ENCODE data around the gene PACRGL. TPM values are rescaled to one million over a fixed set of nuclear protein-coding genes. Genes with fewer than 3 reads are reported as not detected.

PACRGL gene
- total RNA-seq, 2 donors from 2014 or later: 10.3 to 53.6 TPM

DNA sequence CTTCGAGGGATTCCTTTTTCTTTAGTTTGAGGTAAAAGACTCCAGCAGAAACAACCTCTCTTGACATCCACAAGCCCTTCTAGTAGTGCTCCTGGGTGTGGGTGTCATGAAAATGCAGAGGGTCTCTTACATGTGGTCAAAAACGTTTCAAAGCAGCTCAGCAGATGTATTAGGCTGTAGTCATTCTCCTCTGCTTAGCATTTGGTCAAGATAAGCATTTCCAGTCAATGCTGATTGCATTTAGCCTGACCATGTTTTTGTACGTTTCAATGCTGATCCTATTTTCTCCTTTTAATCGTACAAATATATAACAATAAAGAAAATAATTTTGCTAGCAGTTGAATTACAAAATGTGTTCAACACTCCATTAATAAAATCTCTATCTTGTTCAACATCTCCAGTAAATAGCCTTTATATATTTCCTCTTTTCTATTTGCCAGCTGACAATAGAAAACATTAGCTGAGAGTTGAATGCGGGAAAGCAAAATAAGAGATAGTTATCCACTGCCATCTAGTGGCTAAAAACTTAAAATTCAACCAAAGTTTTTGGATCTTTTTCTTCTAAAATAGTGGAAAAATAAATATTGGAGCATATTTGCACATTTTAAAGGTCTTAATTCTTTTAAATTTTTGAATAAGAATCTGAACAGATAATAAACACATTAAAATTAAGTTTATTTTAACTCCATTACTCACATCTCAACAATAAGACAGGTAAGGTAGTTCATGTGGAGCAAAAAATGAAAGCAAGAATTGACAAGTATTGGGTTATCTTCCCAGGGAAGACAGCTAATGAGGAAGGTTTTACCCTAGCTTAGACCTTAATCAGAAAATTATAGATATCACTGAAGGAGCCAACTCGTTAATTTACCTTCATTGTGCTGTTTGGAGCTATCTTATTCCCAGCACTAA, 15.2 kb upstream of the PACRGL start:
- ATAC-seq (ENCODE audit: insufficient number of reproducible peaks, low FRiP score, low read depth): no peak
- no peaks in the 10 kb centered on the region for H3K27me3 ChIP-seq (replicated peaks; ENCODE audit: insufficient read depth)
- no peaks in the 10 kb centered on the region for H3K9me3 ChIP-seq
- TF ChIP-seq, protein P1, sequence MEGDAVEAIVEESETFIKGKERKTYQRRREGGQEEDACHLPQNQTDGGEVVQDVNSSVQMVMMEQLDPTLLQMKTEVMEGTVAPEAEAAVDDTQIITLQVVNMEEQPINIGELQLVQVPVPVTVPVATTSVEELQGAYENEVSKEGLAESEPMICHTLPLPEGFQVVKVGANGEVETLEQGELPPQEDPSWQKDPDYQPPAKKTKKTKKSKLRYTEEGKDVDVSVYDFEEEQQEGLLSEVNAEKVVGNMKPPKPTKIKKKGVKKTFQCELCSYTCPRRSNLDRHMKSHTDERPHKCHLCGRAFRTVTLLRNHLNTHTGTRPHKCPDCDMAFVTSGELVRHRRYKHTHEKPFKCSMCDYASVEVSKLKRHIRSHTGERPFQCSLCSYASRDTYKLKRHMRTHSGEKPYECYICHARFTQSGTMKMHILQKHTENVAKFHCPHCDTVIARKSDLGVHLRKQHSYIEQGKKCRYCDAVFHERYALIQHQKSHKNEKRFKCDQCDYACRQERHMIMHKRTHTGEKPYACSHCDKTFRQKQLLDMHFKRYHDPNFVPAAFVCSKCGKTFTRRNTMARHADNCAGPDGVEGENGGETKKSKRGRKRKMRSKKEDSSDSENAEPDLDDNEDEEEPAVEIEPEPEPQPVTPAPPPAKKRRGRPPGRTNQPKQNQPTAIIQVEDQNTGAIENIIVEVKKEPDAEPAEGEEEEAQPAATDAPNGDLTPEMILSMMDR (IDR thresholded peaks at IDR 0.05): peak; percentile 59
- H3K36me3 ChIP-seq: no peaks in the 10 kb centered on the region
- DNase-seq (ENCODE audit: low spot score): no peak
- H3K27ac ChIP-seq: no peak overlapping the region
- H3K4me1 ChIP-seq (ENCODE audit: control insufficient read depth in 1 of 2, low read depth in 2 of 2): no peaks in the 10 kb centered on the region
- H3K4me3 ChIP-seq: no peak overlapping the region

DNA sequence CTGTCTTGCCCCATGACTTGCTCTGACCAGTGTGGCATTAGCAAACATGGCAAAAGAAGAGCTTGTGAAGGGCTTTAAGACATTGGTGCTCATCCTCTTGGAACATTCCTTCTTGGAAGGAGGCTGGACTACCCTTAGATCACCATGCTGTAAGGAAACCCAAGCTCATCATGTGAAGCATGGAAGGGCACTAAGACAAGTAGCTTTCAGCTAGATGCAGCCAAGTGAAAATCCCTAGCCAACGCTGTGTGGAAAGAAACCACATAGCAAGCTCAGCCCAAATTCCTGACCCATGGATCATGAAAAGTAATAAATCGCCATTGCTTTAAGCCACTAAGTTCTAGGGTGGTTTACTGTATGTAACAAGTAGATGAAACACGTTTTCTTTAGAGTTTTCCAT, 12.4 kb upstream of the PACRGL start:
- no peaks in the 10 kb centered on the region for H3K36me3 ChIP-seq
- ATAC-seq (ENCODE audit: insufficient number of reproducible peaks, low FRiP score, low read depth): no peak
- no peaks in the 10 kb centered on the region for H3K9me3 ChIP-seq
- DNase-seq (ENCODE audit: low spot score): no peak
- H3K27me3 ChIP-seq (replicated peaks; ENCODE audit: insufficient read depth): no peaks in the 10 kb centered on the region
- TF ChIP-seq, protein P1 (IDR thresholded peaks at IDR 0.05): no peak
- H3K27ac ChIP-seq: no peak overlapping the region
- no peaks in the 10 kb centered on the region for H3K4me1 ChIP-seq (ENCODE audit: control insufficient read depth in 1 of 2, low read depth in 2 of 2)
- no peak overlapping the region for H3K4me3 ChIP-seq

DNA sequence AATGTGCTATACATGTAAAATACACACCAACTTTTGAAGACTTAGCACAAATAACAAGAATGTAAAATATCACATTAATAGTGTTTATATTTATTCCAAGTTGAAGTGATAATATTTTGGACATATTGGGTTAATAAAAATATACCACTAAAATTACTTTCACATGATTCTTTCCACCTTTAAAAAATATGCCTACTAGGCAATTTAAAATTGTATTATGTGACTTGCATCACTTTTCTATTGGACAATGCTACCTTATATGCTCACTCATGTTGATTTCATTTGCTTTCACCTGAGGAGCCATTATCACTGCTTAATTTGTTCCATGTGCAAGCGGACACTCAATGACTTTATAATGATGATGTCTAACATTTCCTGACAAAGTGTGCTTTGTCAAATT, 3.4 kb upstream of the PACRGL start:
- Histone ChIP-seq H3K27me3 (replicated peaks; ENCODE audit: insufficient read depth) (no peaks in the 10 kb centered on the region), H3K27ac (no peak overlapping the region), H3K4me3 (no peak overlapping the region), H3K9me3 (no peaks in the 10 kb centered on the region), H3K4me1 (ENCODE audit: control insufficient read depth in 1 of 2, low read depth in 2 of 2) (peaks cover 15 to 20% of the 10 kb centered on the region in 2 donors), H3K36me3 (no peaks in the 10 kb centered on the region)
- DNase-seq (ENCODE audit: low spot score) (no peak), ATAC-seq (ENCODE audit: insufficient number of reproducible peaks, low FRiP score, low read depth) (no peak)
- TF ChIP-seq, protein P1 (IDR thresholded peaks at IDR 0.05): no peak

DNA sequence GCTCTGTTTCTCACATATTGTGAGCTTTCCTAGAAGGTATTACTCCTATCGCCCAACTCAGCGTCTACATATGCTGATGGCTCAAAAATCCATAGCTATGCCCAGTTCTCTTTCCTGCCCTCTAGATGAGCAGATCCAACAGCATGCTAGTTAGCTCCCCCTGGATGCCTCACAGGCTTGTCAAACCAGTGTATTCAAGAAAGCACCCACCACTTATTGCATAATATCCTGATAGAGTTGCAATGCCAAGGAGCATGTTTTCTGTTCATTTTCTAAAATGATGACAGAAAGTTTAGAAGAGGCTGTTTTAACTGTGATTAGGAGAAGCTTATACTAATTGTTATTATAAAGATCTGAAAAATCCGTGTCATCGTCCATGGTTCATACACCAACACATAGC, 1.9 kb upstream of the PACRGL start:
- DNase-seq (ENCODE audit: low spot score) (no peak), ATAC-seq (ENCODE audit: insufficient number of reproducible peaks, low FRiP score, low read depth) (no peak)
- Histone ChIP-seq H3K36me3 (no peaks in the 10 kb centered on the region), H3K4me1 (ENCODE audit: control insufficient read depth in 1 of 2, low read depth in 2 of 2) (peaks cover 15 to 20% of the 10 kb centered on the region in 2 donors), H3K4me3 (no peak overlapping the region), H3K27ac (no peak overlapping the region), H3K9me3 (no peaks in the 10 kb centered on the region), H3K27me3 (replicated peaks; ENCODE audit: insufficient read depth) (no peaks in the 10 kb centered on the region)
- TF ChIP-seq, protein P1 (IDR thresholded peaks at IDR 0.05): no peak

DNA sequence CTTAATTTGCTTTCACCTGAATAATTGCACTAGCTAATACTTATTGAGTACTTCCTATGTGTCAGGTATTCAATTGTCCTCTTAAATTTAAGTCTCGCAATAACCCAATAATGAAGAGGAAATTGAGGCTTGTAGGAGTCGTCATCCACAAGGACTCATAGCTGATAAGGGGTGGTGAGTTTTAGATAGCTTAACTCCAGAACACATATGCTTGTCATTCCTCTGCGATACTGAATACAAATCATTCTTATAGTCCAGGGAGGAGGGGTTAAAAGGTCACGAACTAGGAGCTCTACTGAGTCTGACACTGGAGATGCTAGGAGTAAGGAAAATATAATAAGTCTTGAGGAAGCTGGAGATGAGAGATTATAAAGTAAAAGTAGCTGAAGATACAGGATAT, 1.4 kb upstream of the PACRGL start:
- Histone ChIP-seq H3K4me3 (peak overlapping the region; percentile 17), H3K9me3 (no peaks in the 10 kb centered on the region), H3K36me3 (no peaks in the 10 kb centered on the region), H3K27ac (no peak overlapping the region), H3K27me3 (replicated peaks; ENCODE audit: insufficient read depth) (no peaks in the 10 kb centered on the region), H3K4me1 (ENCODE audit: control insufficient read depth in 1 of 2, low read depth in 2 of 2) (peaks cover 15 to 20% of the 10 kb centered on the region in 2 donors)
- ATAC-seq (ENCODE audit: insufficient number of reproducible peaks, low FRiP score, low read depth): no peak
- TF ChIP-seq, protein P1 (IDR thresholded peaks at IDR 0.05): no peak
- DNase-seq (ENCODE audit: low spot score): no peak

Data from thoracic aorta (tissue), 2 donors.